ENCODE measurements around the gene ANGPT4. TPM values are rescaled to one million over a fixed set of nuclear protein-coding genes. Genes with fewer than 3 reads are reported as not detected.
A peak's percentile ranks its signal among the peaks of the same experiment; 100 is the strongest.

ANGPT4 gene
- total RNA-seq, 1 donor from 2014 or later, result 0.22 TPM

GRCh38 chr20:835608-836045 lies 80.5 kb downstream of the ANGPT4 start:
- no peak for TF ChIP-seq CTCF (IDR thresholded peaks at IDR 0.05; ENCODE audit: partially characterized antibody, unreplicated experiment)
- Mint-ChIP-seq H3K27me3 (ENCODE audit: unreplicated experiment) (peaks cover 8% of the 10 kb centered on the region), H3K9me3 (ENCODE audit: unreplicated experiment) (peaks cover 10% of the 10 kb centered on the region), H3K36me3 (ENCODE audit: unreplicated experiment) (peaks cover 6% of the 10 kb centered on the region), H3K27ac (ENCODE audit: unreplicated experiment) (peak overlapping the region; percentile 80), H3K4me1 (ENCODE audit: low read depth, unreplicated experiment) (peaks cover 39% of the 10 kb centered on the region), H3K4me3 (ENCODE audit: unreplicated experiment) (peak overlapping the region; percentile 47)
- DNase-seq, result no peak

- peak overlapping the region; percentile 73 for H3K27ac Mint-ChIP-seq (ENCODE audit: unreplicated experiment)
- no peak for DNase-seq
- peaks cover 8% of the 10 kb centered on the region for H3K27me3 Mint-ChIP-seq (ENCODE audit: unreplicated experiment)
- H3K9me3 Mint-ChIP-seq (ENCODE audit: unreplicated experiment), result peaks cover 12% of the 10 kb centered on the region
- H3K4me1 Mint-ChIP-seq (ENCODE audit: low read depth, unreplicated experiment), result peaks cover 28% of the 10 kb centered on the region
- H3K4me3 Mint-ChIP-seq (ENCODE audit: unreplicated experiment), result peak overlapping the region; percentile 90
- H3K36me3 Mint-ChIP-seq (ENCODE audit: unreplicated experiment), result peaks cover 6% of the 10 kb centered on the region
- TF ChIP-seq CTCF (IDR thresholded peaks at IDR 0.05; ENCODE audit: partially characterized antibody, unreplicated experiment), result no peak
Observed at GRCh38 chr20:834151-834746, 81.9 kb downstream of the ANGPT4 start.

GRCh38 chr20:833450-834150 lies 82.5 kb downstream of the ANGPT4 start, which contains the start of gene FAM110A:
TSS of gene FAM110A (plus strand) at chr20:833715. CDS start at chr20:844805, 11,090 bp downstream.
- Mint-ChIP-seq H3K4me3 (ENCODE audit: unreplicated experiment) (peak within 1 kb of the TSS; percentile 90), H3K36me3 (ENCODE audit: unreplicated experiment) (peaks cover 5% of the 10 kb centered on the region), H3K9me3 (ENCODE audit: unreplicated experiment) (peaks cover 12% of the 10 kb centered on the region), H3K27me3 (ENCODE audit: unreplicated experiment) (peaks cover 10% of the 10 kb centered on the region), H3K27ac (ENCODE audit: unreplicated experiment) (peak within 1 kb of the TSS; percentile 85), H3K4me1 (ENCODE audit: low read depth, unreplicated experiment) (peaks cover 32% of the 10 kb centered on the region)
- TF ChIP-seq CTCF (IDR thresholded peaks at IDR 0.05; ENCODE audit: partially characterized antibody, unreplicated experiment), result no peak
- DNase-seq, result peak; percentile 97

DNA sequence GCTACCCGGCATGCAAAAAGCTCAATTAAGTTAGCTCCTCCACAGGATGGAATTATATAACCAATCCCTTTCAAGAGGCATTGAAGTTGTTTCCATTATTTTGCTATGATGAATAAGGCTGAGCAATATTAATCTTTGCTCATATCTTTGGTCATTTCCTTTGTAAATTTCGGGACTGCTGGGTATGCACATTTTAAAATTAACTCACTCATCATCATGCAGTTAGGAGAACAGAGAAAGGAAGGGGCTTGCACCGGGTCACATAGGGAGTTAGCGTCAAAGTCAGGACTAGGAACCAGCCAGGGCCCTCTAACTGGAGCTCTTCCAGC lies 83.0 kb downstream of the ANGPT4 start:
- Mint-ChIP-seq H3K27me3 (ENCODE audit: unreplicated experiment) (peaks cover 6% of the 10 kb centered on the region), H3K4me3 (ENCODE audit: unreplicated experiment) (peak overlapping the region; percentile 68), H3K4me1 (ENCODE audit: low read depth, unreplicated experiment) (peaks cover 27% of the 10 kb centered on the region), H3K27ac (ENCODE audit: unreplicated experiment) (peak overlapping the region; percentile 85), H3K9me3 (ENCODE audit: unreplicated experiment) (peaks cover 9% of the 10 kb centered on the region), H3K36me3 (ENCODE audit: unreplicated experiment) (no peaks in the 10 kb centered on the region)
- no peak for DNase-seq
- TF ChIP-seq CTCF (IDR thresholded peaks at IDR 0.05; ENCODE audit: partially characterized antibody, unreplicated experiment), result no peak

- no peak for TF ChIP-seq CTCF (IDR thresholded peaks at IDR 0.05; ENCODE audit: partially characterized antibody, unreplicated experiment)
- H3K9me3 Mint-ChIP-seq (ENCODE audit: unreplicated experiment), result peaks cover 6% of the 10 kb centered on the region
- peaks cover 22% of the 10 kb centered on the region for H3K4me1 Mint-ChIP-seq (ENCODE audit: low read depth, unreplicated experiment)
- peaks cover 6% of the 10 kb centered on the region for H3K27me3 Mint-ChIP-seq (ENCODE audit: unreplicated experiment)
- H3K27ac Mint-ChIP-seq (ENCODE audit: unreplicated experiment), result no peak overlapping the region
- H3K36me3 Mint-ChIP-seq (ENCODE audit: unreplicated experiment), result no peaks in the 10 kb centered on the region
- DNase-seq, result no peak
- H3K4me3 Mint-ChIP-seq (ENCODE audit: unreplicated experiment), result no peak overlapping the region
Observed at GRCh38 chr20:831956-832355, 84.2 kb downstream of the ANGPT4 start.

All from glutamatergic neuron (in vitro differentiated cells).